ENCODE results near the gene TPMT. TPM values are rescaled to one million over a fixed set of nuclear protein-coding genes. Genes with fewer than 3 reads are reported as not detected.

TPMT gene
- total and polyA plus RNA-seq, 9 donors = 4.2 to 11.5 (median 5.4) TPM

DNA sequence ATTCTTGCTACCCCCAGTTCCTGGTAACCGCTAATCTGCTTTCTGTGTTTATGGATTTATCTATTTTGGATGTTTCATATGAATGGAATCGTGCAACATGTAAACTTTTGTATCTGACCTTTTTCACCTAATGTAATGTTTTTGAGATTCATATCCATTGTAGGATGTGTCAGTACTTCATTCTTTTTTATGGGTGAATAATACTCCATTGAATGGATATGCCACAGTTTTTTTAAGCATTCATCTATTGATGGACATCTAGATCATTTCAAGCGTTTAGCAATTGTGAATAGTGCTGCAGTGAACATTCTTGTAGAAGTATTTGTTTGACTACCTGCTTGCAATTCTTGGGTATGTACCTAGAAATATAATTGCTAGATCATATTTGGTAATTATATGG lies 13.4 kb upstream of the TPMT start:
- Histone ChIP-seq H3K4me1 (ENCODE audit: insufficient read depth) (no peaks in the 10 kb centered on the region), H3K27me3 (no peaks in the 10 kb centered on the region), H3K36me3 (no peaks in the 10 kb centered on the region), H3K27ac (no peak overlapping the region), H3K9me3 (peaks cover 0 to 4% of the 10 kb centered on the region in 2 donors), H3K4me3 (no peak overlapping the region)
- intact Hi-C loops (cut with DNase I) = no loop called here
- DNase-seq = no peak
- WGBS, 3 donors = 97 to 99% (median 98%) methylated on average over 3 of the region's 3 CpGs
- TF ChIP-seq POLR2A (IDR thresholded peaks at IDR 0.05) = no peak
- no peak for TF ChIP-seq EP300 (IDR thresholded peaks at IDR 0.05)
- TF ChIP-seq CTCF (IDR thresholded peaks at IDR 0.05) = no peak

GRCh38 chr6:18166312-18167036 lies 11.6 kb upstream of the TPMT start:
- no peak for TF ChIP-seq CTCF (IDR thresholded peaks at IDR 0.05)
- TF ChIP-seq EP300 (IDR thresholded peaks at IDR 0.05) = no peak
- no peak for TF ChIP-seq POLR2A (IDR thresholded peaks at IDR 0.05)
- Histone ChIP-seq H3K4me1 (ENCODE audit: insufficient read depth) (no peaks in the 10 kb centered on the region), H3K27me3 (no peaks in the 10 kb centered on the region), H3K4me3 (no peak overlapping the region), H3K27ac (no peak overlapping the region), H3K9me3 (peaks cover 0 to 4% of the 10 kb centered on the region in 2 donors), H3K36me3 (no peaks in the 10 kb centered on the region)
- WGBS, 3 donors = 93 to 97% (median 96%) methylated on average over 2 of the region's 2 CpGs
- DNase-seq = no peak
- intact Hi-C loops (cut with DNase I) = no loop called here

DNA sequence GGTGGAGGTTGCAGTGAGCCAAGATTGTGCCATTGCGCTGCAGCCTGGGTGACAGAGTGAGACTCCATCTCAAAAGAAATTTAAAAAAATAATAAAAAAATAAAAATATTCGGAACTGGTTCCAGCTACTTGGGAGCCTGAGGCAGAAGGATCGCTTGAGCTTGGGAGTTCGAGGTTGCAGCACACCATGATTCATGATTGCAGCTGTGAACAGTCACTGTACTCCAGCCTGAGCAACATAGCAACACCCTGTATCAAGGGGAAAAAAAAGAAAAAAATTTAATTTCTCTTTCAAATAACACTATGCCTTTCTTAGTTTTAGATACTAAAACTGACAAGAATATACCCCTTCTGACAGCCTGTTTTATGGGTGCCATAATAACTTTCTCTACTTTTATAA lies 10.9 kb upstream of the TPMT start:
- no peak overlapping the region for H3K27ac ChIP-seq
- H3K9me3 ChIP-seq = peaks cover 0 to 4% of the 10 kb centered on the region in 2 donors
- TF ChIP-seq POLR2A (IDR thresholded peaks at IDR 0.05) (no peak), EP300 (IDR thresholded peaks at IDR 0.05) (no peak)
- no peaks in the 10 kb centered on the region for H3K36me3 ChIP-seq
- H3K4me1 ChIP-seq (ENCODE audit: insufficient read depth) = no peaks in the 10 kb centered on the region
- intact Hi-C loops (cut with DNase I) = no loop called here
- no peak for DNase-seq
- no peaks in the 10 kb centered on the region for H3K27me3 ChIP-seq
- WGBS, 3 donors = 89 to 96% (median 91%) methylated on average over 4 of the region's 4 CpGs
- H3K4me3 ChIP-seq = no peak overlapping the region

GRCh38 chr6:18162401-18162800 lies 7.5 kb upstream of the TPMT start:
- no peaks in the 10 kb centered on the region for H3K9me3 ChIP-seq
- WGBS, 3 donors = 93 to 97% (median 93%) methylated on average over 2 of the region's 2 CpGs
- TF ChIP-seq EP300 (IDR thresholded peaks at IDR 0.05) (no peak), POLR2A (IDR thresholded peaks at IDR 0.05) (no peak), CTCF (IDR thresholded peaks at IDR 0.05) (no peak)
- H3K27me3 ChIP-seq = no peaks in the 10 kb centered on the region
- H3K36me3 ChIP-seq = no peaks in the 10 kb centered on the region
- intact Hi-C loops (cut with DNase I) = no loop called here
- H3K4me3 ChIP-seq = no peak overlapping the region
- H3K27ac ChIP-seq = no peak overlapping the region
- no peaks in the 10 kb centered on the region for H3K4me1 ChIP-seq (ENCODE audit: insufficient read depth)
- DNase-seq = no peak

DNA sequence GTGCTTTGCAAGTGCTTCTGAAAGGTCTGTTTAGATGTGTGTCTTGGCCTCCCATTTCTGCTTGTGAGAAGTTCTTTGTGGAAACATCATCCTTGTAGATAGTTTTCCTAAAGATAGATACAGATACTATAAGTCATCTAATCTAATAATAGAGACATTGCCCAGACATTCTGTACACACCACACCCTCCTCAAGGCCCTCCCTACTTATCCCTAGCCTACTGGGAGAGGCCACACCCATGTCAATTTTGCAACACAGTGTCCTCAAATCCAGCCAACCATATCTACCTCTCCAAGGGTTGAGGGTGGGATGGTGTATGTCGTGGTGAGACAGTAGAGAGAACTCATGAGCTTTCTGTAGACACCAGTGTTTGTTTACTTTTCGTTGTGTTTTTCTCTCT lies 6.6 kb upstream of the TPMT start:
- intact Hi-C loops (cut with DNase I) = no loop called here
- DNase-seq = no peak
- Histone ChIP-seq H3K27ac (no peak overlapping the region), H3K36me3 (no peaks in the 10 kb centered on the region), H3K9me3 (no peaks in the 10 kb centered on the region), H3K4me3 (no peak overlapping the region), H3K4me1 (ENCODE audit: insufficient read depth) (no peaks in the 10 kb centered on the region), H3K27me3 (no peaks in the 10 kb centered on the region)
- TF ChIP-seq EP300 (IDR thresholded peaks at IDR 0.05) (no peak), CTCF (IDR thresholded peaks at IDR 0.05) (no peak), POLR2A (IDR thresholded peaks at IDR 0.05) (no peak)
- 90 to 96% (median 91%) methylated on average over 2 of the region's 2 CpGs for WGBS, 3 donors
